Measurements from ENCODE around the gene NLGN1.
A peak's percentile ranks its signal among the peaks of the same experiment; 100 is the strongest.

NLGN1 gene

DNA sequence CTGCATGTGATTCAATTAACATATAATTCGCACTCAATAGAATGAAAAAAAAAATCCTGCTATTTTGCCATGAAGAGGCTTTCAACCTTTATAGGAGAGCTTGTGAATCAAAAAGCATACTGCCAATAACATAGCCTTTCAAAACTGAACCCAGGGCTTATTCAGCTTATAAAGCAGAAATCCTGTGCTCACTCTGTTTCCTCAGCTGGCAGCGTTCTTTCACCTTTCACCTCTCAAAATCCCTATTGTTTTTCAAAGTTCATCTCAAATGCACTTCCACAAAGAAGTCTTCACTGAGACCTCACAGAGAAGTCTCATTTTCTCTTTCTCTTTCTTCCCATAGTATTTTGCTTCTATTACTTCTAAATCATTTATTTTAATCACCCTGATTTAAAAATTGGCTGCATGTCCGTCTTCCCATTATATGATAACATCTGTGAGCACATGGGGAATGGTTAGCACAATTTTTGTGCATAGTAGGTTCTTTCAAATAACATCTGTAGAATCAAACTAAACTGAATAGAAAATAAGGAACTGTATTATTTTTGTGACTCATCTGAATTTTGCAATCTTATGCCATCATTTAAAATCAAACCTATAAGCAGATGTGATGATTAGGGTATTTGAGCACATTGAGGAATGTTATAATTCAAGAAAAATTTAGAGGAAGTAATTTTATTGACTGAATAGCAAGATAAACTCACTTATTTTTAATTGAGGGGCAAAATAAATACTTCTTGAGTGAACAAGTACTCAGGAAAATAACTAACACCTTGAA, 373.4 kb downstream of the NLGN1 start:
- DNase-seq (ENCODE audit: low spot score): no peak

DNA sequence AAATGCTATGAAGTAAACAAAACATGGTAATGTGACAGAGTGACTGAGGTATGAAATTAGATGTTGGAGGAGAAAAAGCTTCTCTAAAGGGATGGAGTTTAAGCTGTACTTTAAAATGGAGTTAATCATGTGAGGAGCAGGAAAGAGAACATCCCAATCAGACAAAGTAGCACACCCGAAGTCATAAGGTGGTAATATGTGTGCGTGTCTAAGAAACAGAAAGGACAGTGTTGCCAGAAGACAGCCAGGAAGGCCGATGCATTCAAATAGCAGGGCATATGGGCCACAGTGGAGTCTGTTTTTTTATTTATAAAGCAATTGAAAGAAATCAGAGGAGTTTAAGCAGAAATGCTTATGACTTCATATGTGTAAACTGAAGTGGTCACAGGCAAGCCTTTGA, 376.3 kb downstream of the NLGN1 start:
- no peak for DNase-seq (ENCODE audit: low spot score)

DNA sequence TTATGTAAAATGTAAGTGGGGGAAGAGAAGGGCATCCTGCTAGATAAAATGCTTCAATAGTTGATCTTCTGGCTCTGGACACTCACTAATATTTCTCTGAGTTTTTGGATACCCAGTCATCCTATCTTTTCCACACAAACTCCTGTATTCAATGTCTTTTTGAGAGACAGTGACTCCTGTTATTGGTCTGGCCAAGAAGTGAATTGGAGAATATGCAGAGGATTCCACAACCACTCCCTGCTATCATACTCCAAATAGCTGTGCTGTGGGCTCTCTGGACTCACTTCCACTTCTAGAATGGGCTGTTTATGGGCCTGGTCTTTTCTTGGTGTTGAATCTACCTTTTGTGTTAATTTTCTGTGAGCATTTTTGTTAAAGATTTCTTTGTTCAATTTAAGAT, 376.8 kb downstream of the NLGN1 start:
- DNase-seq (ENCODE audit: low spot score): no peak

DNA sequence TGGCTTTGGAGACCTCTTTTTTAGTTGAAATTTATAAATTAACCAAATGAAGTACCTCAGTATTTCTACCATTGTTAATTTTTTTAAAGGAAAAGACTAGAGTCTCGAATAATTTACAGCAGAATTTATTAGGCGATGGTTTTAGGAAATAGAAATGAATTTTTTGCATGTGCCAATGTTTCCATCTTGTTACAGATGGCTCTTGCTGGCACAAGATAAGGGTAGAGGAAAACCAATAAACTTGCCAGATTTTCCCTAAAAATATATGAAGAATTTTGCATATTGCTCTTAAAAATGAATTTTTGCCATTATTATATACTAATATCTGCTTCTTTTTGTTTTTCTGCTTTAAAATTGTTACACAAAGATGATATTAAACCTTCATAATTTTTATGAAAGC, 380.7 kb downstream of the NLGN1 start:
- DNase-seq (ENCODE audit: low spot score): no peak

DNA sequence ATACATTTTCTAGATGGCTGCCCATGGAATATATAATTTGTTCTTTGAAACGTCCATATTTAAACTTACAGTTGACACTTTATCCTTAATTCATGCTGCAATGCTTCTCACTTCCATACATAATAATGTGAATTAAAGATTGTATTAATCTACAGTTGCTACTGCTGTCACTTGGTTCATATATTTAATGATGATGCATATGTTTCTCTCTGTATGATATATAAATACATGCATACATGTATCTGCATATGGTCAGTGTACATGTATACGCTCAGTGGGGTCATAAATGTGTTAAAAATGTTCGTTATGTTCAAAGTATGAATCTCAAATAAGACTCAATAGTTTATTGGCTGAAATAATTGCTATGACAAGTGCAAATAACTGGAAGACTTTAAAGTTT, 382.5 kb downstream of the NLGN1 start:
- no peak for DNase-seq (ENCODE audit: low spot score)

DNA sequence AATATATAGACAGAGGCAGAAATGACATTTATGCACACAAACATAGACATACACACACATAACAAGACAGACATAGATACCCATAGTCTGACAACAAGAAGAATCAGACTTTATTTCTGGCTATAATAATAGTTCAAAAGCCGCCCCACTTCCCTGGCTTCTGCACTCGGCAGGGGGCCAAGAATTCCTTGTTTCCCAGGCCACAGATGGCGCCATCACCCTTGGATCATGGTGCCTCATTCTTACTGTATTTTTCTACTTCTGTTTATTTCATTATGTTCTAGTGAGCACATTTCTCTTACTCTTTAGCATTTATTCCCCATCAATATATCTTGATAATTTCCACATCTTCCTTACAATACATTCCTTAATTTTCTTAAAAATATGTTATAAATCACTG, 387.5 kb downstream of the NLGN1 start:
- DNase-seq (ENCODE audit: low spot score): no peak

DNA sequence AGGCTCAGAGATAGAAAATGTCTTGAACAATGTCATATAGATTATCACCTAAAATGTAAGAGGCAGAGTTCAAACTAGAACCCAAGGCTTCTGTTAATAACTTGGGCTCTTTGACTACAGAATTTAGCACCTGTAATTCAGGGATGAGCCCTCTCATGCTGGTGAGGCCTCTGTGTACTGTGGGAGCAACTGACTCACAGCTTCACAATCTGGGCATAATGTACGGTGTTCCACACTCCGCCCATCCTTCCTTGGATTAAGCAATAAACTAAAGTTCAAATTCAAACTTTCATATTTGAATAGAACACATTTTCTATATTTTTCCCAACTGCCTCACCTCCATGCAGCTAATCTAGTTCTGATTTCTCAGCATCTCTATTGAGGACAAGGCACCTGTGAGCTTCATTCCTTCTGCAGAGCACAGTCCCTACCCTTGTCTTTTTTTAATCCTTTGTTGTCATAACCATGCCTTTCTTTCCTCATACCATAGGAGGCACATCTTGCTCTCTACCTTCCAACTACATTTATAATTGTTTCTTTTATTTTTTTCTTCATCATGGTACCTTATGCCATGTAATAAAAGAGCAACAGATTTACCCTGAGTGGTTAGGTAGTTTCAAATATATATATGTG, 392.1 kb downstream of the NLGN1 start:
- no peak for DNase-seq (ENCODE audit: low spot score)

DNA sequence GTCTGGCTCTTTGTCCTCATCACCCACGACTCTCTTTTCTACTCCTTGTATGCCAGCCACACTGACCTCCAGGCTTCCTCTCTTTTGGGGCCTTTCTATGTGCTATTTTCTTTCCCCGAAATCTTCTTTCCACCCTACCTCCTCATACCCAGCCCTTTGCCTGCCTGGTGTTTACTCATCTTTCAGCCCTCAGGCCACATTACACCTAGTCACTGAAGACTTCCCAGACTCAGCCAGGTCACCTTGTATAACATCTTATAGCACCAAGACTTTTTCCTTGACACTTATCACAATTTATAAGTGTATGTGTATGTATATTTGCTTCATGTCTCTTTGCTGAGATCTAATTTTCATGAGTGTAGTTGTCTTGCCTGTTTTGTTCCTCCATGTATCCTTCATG, 396.4 kb downstream of the NLGN1 start:
- DNase-seq (ENCODE audit: low spot score): no peak

DNA sequence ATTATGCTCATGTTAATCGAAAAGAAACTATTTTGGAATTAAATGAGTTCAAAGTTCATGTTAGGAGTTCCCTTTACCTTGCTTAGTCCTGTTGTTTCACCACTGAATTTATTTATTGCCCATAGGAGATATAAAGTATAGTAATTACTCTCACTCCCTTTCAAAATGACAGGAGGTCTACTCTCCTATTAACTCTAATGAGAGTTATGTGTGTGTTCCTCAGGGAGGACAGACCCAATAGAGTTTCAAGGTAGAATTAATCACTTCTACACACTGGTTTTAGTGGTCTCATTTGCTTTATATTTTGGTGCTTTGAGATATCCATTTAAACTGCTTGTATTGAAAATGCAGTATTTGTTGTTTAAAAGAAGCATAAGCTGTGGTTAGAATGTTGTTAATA, 398.9 kb downstream of the NLGN1 start:
- DNase-seq (ENCODE audit: low spot score): no peak

DNA sequence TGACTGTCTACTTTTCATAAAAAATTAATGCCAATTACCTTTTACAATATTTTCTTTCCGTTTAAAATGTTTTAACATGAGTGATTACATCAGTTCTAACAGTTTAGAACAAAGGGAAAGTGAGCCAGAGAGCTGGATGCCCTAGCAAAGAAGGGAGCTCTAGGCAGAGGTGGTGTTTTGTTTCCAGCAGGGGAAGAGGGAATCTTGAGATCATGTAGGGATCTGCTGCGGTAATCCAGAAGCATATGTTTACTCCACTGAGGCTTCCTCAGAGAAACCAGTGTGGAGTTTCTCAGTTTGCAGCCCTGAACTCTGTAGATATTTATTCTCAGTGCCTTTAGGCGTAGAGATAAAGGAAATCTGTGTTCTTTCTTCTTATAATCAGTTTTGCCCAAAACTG, 399.3 kb downstream of the NLGN1 start:
- DNase-seq (ENCODE audit: low spot score): no peak

DNA sequence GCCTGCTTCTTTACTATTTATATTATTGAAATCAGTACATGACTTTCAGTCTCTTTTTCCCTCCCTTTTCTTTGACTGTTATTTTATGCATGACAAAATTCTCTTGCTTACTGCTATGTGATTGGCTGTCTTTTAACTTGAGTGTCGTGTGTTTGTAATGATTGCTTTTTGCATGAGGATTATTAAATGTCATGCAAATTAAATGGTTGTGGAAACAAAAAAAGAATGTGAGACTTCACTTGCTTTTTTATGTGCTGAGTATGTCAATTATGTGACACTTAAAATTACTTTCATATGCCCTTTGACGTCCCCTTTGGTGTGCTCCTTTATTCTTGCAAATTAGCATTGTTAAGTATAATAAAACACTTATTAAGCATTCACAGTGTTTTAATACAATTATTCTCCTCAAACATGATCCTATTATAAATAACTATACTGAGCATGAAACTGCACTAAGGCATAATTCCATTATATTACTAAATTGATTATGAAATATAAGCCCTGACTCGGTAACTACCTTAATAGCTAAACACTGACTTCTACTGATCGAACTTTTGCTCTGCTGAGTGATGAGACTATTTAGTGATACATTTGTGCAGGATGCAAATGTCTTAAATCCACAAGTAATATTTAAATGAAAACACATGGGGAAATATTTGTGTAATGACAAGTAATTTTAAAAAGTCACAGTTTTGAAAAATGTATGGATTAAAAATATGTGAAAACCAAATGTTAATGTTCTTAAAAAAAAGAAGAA, 401.7 kb downstream of the NLGN1 start:
- no peak for DNase-seq (ENCODE audit: low spot score)

DNA sequence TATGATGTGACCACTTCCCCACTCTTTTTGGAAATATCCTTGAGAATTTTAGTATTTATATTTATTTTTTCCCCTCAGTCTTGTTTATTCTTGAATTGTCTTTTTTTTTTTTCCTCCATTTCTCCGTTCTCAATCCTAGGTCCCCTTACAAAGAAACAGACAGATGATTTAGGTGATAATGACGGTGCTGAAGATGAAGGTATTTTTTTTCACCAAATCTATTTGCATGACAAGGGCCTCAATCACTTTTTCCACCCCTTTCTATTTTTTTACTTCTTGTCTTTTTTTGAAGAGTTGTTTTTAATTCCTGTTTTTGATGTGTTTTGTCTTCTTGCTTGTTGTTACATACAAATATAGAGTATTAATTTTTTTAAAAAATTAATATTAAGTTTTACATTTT, 402.6 kb downstream of the NLGN1 start:
- DNase-seq (ENCODE audit: low spot score): no peak

DNA sequence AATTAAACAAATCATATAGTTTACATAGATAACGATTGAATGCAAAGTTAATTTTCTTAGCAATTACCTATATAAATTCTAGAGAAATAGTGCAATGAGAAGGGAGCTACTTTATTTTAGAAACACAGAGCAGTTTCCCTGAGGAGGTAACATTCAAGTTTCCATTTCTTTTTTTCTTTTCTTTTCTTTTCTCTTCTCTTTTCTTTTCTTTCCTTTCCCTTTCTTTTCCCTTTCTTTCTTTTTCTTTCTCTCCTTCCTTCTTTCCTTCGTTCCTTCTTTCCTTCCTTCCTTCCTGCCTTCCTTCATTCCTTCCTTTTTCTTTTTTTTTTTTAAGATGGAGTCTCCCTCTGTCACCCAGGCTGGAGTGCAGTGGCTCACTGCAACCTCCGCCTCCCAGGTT, 417.3 kb downstream of the NLGN1 start:
- no peak for DNase-seq (ENCODE audit: low spot score)

DNA sequence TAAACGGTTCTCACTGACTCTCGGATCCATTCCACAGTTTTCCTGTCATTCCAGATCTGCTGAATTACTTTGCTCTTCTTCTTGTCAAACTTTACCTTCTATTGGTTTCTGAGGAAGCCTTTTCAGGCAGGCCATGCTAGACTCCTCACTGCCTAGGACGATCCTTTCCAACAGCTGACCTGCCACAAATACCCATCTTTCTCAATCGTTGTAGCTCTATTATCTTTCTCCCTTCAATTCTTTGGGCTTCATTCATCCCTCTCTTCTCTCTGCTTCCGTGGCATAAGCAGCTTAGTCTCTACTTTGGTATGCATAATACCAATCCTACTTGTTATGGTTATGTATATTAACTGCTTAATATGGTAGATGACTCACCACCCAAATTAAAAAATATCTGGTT, 421.8 kb downstream of the NLGN1 start:
- no peak for DNase-seq (ENCODE audit: low spot score)

DNA sequence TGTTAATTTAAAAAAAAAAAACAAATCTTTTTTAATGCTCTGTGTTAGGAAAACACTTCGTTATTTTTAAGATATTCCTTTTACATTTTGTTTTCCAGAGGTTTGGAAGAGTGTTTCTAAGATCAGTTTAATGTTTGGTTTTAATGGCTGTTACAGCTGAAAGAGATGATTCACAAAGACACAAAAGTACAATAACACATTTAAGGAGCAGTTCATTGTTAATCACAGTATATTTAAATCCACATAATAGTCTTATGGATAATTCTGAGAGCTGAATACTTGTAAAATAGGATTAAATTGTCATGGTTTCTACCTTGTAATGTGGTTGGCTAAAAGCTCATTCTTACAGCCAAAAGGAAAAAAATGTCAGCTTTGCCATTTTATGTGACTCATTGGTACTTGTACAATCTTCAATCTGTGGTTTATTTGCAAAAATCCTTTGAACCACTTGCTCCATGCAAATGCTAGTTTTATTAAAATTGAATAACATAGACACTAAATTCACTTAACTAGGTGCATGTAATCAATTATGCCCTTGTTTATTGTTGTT, 426.4 kb downstream of the NLGN1 start:
- DNase-seq (ENCODE audit: low spot score): no peak

DNA sequence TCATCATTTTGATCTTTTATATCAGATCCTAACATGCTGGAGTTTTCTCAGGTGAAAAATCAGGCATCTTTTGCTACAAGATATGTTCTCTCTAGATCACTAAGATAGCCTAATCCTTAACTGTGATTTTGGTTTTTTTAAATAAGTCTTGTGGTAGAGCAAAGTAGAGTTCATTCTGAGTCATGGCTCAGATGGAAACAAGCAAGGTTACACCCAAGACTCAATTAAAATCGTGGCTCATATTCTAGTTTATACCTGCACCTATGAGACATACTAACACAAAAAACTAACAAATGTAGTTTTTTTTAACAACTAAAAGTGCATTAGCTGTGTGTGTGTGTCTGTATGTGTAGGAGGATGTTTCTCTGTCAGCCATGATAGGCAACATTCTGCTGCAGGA, 428.2 kb downstream of the NLGN1 start:
- DNase-seq (ENCODE audit: low spot score): no peak

DNA sequence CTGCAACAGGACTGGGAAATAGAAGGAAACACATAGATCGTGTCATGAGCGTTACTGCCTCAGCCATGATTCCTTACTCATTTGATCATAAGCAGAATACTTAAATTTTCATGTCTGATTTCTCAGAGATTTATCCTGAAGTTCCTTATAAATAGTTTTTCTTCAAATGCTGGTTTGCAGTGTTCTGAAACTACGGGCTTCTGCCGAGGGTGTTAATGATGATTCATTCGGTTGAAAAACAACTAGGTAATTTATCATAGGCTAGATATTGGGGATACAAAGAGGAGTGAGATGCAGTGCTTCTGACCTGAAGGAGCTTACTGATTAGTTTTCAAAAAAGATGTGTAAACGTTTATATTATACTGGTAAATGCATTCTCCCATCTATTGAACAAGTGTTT, 428.9 kb downstream of the NLGN1 start:
- DNase-seq (ENCODE audit: low spot score): no peak

DNA sequence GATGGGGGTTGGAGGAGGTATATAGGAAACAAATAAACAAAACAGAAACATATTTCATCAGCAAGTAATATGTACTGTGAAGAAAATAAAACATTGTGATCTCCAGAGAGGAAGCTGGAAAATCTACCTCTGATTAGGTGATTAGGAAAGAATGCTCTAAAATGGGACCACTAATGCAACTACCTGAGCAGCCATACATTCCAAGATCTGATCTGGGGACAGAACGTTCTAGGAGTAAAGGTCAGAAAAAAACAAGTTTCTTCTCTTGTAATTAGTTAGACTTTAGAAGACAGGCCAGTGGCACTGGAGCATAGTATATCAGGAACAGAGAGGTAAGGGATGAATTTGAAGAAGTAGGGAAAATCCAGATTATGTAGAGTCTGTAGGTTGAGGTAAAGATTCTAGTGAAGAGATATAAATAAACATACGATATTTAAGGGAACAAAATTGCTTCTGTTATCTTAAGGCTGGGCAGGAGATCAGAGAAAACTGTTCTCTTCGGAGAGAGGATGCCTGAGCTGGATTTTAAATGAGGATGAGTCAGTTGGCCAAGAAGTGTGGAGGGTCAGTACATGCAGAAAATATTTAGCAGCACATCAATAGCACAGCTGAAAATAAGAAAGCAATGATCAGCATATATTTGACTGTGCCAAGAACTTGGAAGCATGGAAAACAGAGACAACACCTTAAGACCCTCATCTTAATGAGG, 429.5 kb downstream of the NLGN1 start:
- DNase-seq (ENCODE audit: low spot score): peak; percentile 8

DNA sequence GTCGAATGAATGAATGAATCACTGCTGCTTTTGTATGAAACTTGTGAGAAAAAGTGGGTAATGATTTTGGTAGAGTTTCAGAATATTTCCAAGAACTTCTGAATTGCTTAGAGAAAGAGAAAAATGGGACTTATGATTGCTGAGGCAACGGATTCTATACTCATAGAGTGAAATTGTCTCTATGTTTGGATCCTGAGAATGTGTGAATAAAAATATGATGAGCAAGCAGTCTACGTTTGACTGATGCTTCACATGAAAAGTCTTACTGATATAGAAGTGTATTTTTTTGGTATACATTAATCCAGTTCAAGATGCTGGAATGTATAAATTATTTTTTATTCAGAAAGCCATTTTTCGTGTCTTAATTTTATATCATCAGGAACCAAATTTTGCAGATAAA, 441.1 kb downstream of the NLGN1 start:
- DNase-seq (ENCODE audit: low spot score): no peak

DNA sequence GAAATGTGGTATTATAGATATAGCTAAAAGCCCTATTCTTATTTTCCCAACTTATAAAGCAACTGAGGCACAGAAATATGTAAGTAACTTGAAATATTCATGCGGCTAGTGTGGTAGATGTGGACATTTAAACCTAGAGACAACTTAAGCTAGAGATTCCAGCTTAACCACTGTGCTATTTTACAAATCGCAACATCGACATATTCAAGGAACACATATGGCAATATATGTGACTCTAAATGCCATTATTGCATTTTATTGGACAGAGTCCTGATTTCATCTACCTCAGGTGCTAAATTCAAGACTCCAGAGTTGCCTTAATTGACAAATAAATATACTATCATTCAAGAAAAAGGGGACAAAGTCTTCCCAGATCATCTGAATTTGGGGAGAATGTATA, 442.3 kb downstream of the NLGN1 start:
- no peak for DNase-seq (ENCODE audit: low spot score)

DNA sequence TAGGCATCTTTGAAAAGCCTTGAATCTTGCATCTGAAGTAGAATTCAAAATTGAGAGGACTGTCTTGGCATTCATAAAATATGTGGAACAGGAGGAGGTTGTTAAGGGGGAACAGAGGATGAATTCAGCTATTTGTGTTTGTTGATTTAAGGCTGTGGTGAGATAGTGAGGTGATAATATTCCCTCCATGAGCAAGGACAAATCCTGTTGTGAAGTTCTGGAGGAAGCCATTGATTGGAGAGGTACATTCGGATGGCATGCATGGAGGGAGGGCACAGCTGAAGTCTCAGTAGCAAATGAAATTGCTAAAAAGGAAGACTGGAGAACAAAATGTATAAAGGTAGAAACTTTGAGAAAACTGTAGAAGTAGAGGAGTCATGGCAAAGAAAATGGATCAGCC, 443.8 kb downstream of the NLGN1 start:
- no peak for DNase-seq (ENCODE audit: low spot score)

DNA sequence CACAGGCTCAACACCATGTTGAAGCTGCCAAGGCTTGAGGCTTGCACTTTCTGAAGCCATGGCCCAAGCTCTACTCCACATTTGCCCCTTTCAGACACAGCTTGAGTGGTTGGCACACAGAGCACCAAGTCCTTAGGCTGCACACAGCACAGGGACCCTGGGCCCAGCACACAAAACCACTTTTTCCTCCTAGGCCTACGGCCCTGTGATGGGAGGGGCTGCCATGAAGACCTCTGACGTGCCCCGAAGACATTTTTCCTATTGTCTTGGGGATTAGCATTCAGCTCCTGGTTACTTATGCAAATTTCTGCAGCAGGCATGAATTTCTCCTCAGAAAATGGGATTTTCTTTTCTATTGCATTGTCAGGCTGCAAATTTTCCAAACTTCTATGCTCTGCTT, 445.5 kb downstream of the NLGN1 start:
- DNase-seq (ENCODE audit: low spot score): no peak

Measured in AG08396 (cell line).